ENCODE measurements around the gene CGGBP1. TPM values are rescaled to one million over a fixed set of nuclear protein-coding genes. Genes with fewer than 3 reads are reported as not detected.
A peak's percentile ranks its signal among the peaks of the same experiment; 100 is the strongest.

The CGGBP1 gene, protein sequence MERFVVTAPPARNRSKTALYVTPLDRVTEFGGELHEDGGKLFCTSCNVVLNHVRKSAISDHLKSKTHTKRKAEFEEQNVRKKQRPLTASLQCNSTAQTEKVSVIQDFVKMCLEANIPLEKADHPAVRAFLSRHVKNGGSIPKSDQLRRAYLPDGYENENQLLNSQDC
- 10 to 100 TPM; 28.6 to 39.9 (median 34.9) TPM for total RNA-seq

DNA sequence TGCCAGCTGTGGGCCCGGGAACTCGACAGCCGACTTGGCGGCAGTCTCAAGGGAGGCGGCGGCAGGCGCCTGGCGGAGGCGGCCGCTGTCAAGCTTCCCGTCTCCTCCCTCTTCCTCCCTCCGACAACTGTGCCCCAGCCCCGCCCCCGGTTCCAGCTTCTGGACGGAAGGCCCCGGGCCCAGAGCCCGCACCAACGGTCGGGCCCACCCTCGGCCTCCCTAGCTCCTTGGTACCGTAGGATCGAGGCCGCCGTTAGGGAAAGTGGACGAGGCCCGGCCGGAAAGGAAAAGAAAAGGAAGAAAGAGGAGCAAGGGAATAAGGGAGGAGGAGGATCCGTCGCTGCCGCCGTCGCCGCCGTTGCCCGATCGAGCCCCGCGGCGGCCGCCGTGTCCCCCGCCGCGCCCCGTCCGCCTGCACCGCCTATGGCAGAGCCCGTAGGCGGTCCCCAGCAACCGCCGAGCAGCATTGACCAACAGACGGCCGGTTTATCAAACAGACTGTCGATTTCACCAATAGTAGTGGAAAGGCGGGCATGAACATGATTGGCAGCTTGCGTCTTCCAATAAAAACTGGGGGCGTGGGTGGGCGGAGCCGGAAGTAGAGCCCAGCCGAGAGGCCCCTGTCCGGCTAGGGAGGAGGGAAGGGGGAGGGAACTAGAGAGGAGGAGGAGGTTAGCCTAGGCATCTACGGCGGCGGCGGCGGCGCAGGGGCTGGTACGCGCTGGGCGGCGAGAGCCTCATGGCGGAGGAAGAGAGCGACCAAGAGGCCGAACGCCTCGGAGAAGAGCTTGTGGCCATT, at the start of gene CGGBP1, which contains the start of gene ZNF654:
Gene CGGBP1, minus strand, starts transcription at position 425 of the 799 bp plus-strand sequence. CDS start 3,029 bp downstream, outside the sequence.
Gene ZNF654, plus strand, starts transcription at position 675 of the 799 bp plus-strand sequence. Its CDS starts 65 bp downstream, at position 740.
- TF ChIP-seq, protein P1, sequence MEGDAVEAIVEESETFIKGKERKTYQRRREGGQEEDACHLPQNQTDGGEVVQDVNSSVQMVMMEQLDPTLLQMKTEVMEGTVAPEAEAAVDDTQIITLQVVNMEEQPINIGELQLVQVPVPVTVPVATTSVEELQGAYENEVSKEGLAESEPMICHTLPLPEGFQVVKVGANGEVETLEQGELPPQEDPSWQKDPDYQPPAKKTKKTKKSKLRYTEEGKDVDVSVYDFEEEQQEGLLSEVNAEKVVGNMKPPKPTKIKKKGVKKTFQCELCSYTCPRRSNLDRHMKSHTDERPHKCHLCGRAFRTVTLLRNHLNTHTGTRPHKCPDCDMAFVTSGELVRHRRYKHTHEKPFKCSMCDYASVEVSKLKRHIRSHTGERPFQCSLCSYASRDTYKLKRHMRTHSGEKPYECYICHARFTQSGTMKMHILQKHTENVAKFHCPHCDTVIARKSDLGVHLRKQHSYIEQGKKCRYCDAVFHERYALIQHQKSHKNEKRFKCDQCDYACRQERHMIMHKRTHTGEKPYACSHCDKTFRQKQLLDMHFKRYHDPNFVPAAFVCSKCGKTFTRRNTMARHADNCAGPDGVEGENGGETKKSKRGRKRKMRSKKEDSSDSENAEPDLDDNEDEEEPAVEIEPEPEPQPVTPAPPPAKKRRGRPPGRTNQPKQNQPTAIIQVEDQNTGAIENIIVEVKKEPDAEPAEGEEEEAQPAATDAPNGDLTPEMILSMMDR (IDR thresholded peaks at IDR 0.05) = no peak
- peak in 1 of 2 donors; percentile 51 for TF ChIP-seq POLR2A (IDR thresholded peaks at IDR 0.05)
- H3K4me3 ChIP-seq (ENCODE audit: low read depth, poor library complexity, severe bottlenecking) = peak within 1 kb of the TSS; percentile 68

DNA sequence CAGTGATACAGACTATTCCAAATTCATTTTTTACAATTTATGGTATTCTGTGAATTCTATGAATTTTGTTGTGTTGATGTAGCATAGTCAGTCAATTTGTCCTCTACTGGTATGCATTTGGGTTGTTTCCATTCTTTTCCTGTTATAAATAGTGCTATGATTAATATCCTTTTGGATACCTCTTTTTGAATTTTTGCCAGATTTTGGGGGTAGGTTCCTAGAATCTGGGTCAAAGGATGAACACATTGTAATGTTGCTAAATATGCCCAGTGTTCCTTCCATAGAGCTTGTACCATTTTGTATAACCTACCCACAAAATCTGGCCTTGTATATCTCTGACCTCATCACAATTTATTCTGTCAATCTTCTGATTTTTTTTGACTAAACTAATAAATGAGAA, 46.5 kb upstream of the CGGBP1 start:
- no peak for DNase-seq (ENCODE audit: low spot score in 2 of 2)
- no peak overlapping the region for H3K4me3 ChIP-seq (ENCODE audit: low read depth, poor library complexity, severe bottlenecking)
- TF ChIP-seq, protein P1 (IDR thresholded peaks at IDR 0.05) = no peak
- no peak for TF ChIP-seq POLR2A (IDR thresholded peaks at IDR 0.05)
- intact Hi-C loops (cut with DNase I; ENCODE audit: low total_unique reads) = no loop called here

More for the DNA sequence above, at the start of gene CGGBP1, which contains the start of gene ZNF654:
- peak; percentile 100 for DNase-seq (ENCODE audit: low spot score in 2 of 2)
- WGBS, 2 donors = 0 to 1% methylated on average over 59 to 63 of the region's 76 CpGs
- intact Hi-C loops (cut with DNase I; ENCODE audit: low total_unique reads) = no loop called here

DNA sequence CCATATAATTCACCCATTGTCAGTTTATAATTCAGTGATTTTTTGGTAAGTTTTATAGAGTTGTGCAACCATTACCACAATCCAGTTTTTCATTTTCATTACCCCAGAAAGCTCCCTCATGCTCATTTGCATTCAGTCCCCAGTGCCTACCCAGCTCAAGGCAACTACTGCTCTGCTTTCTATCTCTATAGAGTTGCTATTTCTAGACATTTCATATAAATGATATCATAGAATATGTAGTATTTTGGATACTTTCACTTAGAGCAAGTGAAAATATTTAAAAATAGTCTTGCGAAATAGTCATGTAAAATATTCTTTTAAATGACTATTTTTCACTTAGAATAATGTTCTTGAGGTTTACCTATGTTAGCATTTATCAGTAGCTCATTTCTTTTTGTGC, 42.3 kb upstream of the CGGBP1 start:
- DNase-seq (ENCODE audit: low spot score in 2 of 2) = no peak
- H3K4me3 ChIP-seq (ENCODE audit: low read depth, poor library complexity, severe bottlenecking) = no peak overlapping the region
- TF ChIP-seq POLR2A (IDR thresholded peaks at IDR 0.05) = no peak
- intact Hi-C loops (cut with DNase I; ENCODE audit: low total_unique reads) = no loop called here
- WGBS, 2 donors = 97 to 98% methylated on average over 1 of the region's 1 CpG

DNA sequence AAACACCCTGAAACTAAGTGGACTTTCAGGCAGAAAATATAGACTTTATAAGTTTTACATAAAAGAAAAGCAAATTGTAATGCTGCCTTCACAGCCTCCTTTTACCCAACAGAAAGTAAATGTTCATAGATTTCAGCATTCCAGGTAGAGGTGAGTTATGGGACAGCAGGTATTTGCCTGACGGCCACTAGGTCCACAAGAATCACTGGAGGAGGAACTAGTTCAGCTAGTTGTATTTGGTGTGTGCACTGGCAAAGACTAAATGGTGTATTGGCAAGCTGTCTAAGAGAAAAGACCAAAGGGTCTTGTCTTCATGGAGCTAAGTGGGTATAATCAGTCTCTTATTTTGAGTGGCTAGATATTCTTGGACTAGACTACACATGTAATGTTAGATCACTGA, 34.5 kb upstream of the CGGBP1 start:
- intact Hi-C loops (cut with DNase I; ENCODE audit: low total_unique reads) = no loop called here
- no peak overlapping the region for H3K4me3 ChIP-seq (ENCODE audit: low read depth, poor library complexity, severe bottlenecking)
- 91 to 92% methylated on average over 1 of the region's 1 CpG for WGBS, 2 donors
- no peak for TF ChIP-seq POLR2A (IDR thresholded peaks at IDR 0.05)
- TF ChIP-seq, protein P1 (IDR thresholded peaks at IDR 0.05) = no peak
- DNase-seq (ENCODE audit: low spot score in 2 of 2) = no peak

DNA sequence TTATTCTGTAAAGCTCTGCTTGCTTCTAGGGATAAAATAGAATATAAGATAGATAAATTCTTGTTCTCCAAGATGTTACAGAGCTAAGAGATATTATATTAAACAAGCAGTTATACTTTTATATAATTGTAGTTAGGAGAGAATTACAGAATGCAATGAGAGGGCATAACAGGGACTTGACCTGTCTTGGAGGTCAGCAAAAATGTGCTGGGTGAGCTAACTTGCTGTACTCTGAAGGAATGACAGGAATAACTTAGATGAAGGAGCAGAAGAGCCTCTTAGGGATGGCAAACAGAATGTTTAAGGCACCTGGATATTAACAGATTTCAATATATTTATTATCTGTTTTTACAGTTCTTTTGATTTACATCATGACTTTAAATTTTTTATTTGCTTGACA, 33.5 kb upstream of the CGGBP1 start:
- DNase-seq (ENCODE audit: low spot score in 2 of 2) = no peak
- TF ChIP-seq, protein P1 (IDR thresholded peaks at IDR 0.05) = no peak
- TF ChIP-seq POLR2A (IDR thresholded peaks at IDR 0.05) = no peak
- no peak overlapping the region for H3K4me3 ChIP-seq (ENCODE audit: low read depth, poor library complexity, severe bottlenecking)
- intact Hi-C loops (cut with DNase I; ENCODE audit: low total_unique reads) = no loop called here

DNA sequence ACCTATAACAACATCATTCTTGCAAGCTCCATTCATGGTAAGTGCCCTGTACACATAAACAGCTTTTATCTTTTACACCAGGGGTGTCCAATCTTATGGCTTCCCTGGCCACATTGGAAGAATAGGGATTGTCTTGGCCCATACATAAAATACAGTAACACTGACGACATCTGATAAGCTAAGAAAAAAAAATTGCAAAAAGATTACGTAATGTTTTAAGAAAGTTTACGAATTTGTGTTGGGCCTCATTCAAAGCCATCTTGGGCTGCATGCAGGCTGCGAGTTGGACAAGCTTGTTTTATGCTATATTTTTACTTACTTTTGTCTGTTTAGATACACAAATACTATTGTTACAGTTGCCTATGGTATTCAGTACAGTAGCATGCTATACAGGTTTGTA, 31.9 kb upstream of the CGGBP1 start:
- no peak overlapping the region for H3K4me3 ChIP-seq (ENCODE audit: low read depth, poor library complexity, severe bottlenecking)
- TF ChIP-seq, protein P1 (IDR thresholded peaks at IDR 0.05) = no peak
- TF ChIP-seq POLR2A (IDR thresholded peaks at IDR 0.05) = no peak
- WGBS, 2 donors = 72 to 83% methylated on average over 4 of the region's 4 CpGs
- no peak for DNase-seq (ENCODE audit: low spot score in 2 of 2)
- intact Hi-C loops (cut with DNase I; ENCODE audit: low total_unique reads) = no loop called here
